Astrocyte (in vitro differentiated cells and primary cell): ENCODE measurements around the gene HOXC6.

ENCODE experiments used
- CTCF ChIP-seq: IDR thresholded peaks from 2 replicates; pipeline ENCODE4 v1.5.1; 2011; ENCODE audit warnings: low read depth, mild to moderate bottlenecking, inconsistent platforms, low read length, moderate library complexity; ENCODE audit not compliant: insufficient read depth
- EZH2 ChIP-seq: IDR thresholded peaks from 2 replicates; pipeline ENCODE4 v1.6.1; 2012; ENCODE audit warnings: mild to moderate bottlenecking, low read length, inconsistent platforms; ENCODE audit not compliant: insufficient read depth

DNA sequence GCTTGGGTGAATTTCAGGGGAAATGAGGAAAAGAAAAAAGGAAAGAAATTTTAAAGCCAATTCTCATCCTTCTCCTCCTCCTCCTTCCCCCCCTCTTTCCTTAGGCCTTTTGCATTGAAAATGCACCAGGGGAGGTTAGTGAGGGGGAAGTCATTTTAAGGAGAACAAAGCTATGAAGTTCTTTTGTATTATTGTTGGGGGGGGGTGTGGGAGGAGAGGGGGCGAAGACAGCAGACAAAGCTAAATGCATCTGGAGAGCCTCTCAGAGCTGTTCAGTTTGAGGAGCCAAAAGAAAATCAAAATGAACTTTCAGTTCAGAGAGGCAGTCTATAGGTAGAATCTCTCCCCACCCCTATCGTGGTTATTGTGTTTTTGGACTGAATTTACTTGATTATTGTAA is 27.3 kb downstream of the HOXC6 start:
- TF ChIP-seq CTCF, result no peak
- no peak for TF ChIP-seq EZH2
